ENCODE results near the gene SPI1. TPM values are rescaled to one million over a fixed set of nuclear protein-coding genes. Genes with fewer than 3 reads are reported as not detected.

SPI1 gene
- total RNA-seq, 2 experiments from 2014 or later = not detected

DNA sequence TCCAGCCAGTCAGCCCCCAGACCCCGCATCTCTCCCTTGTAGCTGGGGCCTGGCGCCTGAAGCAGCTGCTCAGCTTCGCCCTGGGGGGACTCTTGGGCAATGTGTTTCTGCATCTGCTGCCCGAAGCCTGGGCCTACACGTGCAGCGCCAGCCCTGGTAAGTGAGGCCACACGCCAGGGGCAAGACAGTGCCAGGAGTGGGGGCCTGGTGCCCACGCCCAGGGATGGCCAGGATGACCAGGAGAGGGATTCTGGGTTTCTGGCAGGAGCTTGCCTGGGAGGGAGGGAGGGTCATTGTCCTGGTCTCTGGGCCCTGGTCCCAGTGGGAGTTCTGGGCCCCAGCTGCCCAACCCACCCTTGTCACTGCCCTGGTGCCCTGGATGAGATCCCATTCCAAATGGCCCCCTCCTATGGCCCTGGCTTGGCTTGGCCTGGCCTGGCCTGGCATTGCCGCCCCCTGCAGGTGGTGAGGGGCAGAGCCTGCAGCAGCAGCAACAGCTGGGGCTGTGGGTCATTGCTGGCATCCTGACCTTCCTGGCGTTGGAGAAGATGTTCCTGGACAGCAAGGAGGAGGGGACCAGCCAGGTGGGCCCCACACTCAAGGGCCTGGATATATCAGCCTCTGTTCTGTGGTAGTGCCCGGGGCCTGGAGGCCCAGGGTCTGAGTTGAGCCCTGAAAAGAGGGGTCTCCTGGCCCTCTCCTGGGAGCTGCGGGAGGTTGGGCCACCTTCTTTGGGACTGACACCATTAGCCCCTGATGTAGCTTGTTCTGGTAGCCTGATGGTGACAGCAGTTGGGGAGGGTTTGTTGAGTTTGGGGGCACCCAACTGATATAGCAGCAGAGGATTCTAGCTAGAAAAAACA lies 33.8 kb upstream of the SPI1 start:
- H3K36me3 Mint-ChIP-seq (ENCODE audit: low read depth) = peaks cover 8% of the 10 kb centered on the region
- no peak overlapping the region for H3K27ac Mint-ChIP-seq
- no peaks in the 10 kb centered on the region for H3K9me3 Mint-ChIP-seq
- no peaks in the 10 kb centered on the region for H3K27me3 Mint-ChIP-seq (ENCODE audit: low read depth)
- no peak overlapping the region for H3K4me3 Mint-ChIP-seq
- intact Hi-C loops (cut with micrococcal nuclease) = no loop called here
- peak; percentile 65 for DNase-seq
- CTCF ChIA-PET = interaction anchor here (0.6 to 7.0 kb wide), 24 partner anchors 9 to 214 kb away, joined by 3 to 99 read pairs (median 4); partner anchors contain the start of genes ACP2, DDB2, PSMC3 and PTPMT1
- H3K4me1 Mint-ChIP-seq (ENCODE audit: low read depth) = peaks cover 21% of the 10 kb centered on the region

DNA sequence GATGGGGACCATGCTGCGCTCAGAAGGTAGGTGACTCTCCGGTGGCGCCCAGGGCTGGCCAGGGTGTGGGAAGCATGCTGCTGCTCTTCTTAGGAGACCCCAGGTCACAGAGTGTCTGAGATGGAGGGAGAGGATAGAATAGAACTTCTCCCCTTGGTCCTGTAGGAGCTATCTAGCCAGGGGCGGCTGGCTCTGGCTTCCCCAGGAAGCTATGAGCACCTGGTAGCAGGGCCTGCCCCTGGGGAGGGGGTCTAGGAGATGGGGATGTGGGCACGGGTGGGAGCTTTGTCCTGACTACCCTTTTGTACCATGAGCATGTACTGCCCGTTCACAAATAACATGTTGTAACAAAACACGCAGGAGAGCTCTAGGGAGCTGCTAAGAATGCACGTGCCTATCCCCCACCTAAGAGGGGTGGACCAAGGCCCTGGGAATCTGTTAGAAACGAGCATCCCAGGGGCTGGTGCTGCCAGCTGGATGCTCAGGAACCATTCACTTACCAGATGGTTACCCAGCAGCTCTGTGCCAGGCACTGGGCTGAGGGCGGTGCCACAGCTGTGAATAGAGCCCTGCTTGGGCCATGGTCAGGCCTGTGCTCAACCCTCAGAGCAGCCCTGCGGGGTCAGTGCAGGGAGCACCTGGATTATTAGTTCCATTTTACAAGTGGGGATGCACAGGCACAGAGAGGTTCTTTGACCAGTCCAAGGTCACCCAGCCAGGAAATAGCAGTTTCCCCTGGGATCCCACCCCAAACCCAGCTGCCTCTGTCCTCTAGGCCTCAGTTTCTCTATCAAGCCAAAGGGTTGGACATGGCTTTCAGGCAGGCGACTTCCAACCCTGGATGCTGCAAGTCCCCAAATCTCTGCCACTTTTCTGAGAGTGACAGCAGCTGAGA lies 32.3 kb upstream of the SPI1 start:
- intact Hi-C loops (cut with micrococcal nuclease) = no loop called here
- Mint-ChIP-seq H3K36me3 (ENCODE audit: low read depth) (peaks cover 4% of the 10 kb centered on the region), H3K4me1 (ENCODE audit: low read depth) (peaks cover 25% of the 10 kb centered on the region), H3K27me3 (ENCODE audit: low read depth) (no peaks in the 10 kb centered on the region), H3K27ac (no peak overlapping the region), H3K4me3 (no peak overlapping the region), H3K9me3 (no peaks in the 10 kb centered on the region)
- CTCF ChIA-PET = interaction anchor here (0.8 to 7.0 kb wide), 9 partner anchors 7 to 233 kb away, joined by 3 to 99 read pairs (median 5); partner anchors contain the start of gene PSMC3
- DNase-seq = no peak

- no peaks in the 10 kb centered on the region for H3K9me3 Mint-ChIP-seq
- H3K36me3 Mint-ChIP-seq (ENCODE audit: low read depth) = peaks cover 4% of the 10 kb centered on the region
- intact Hi-C loops (cut with micrococcal nuclease) = loop anchor here (2.0 to 5.0 kb wide), 3 partner anchors 45 to 472 kb away; partner anchors contain the start of genes CSTPP1 and NUP160
- peak overlapping the region; percentile 92 for H3K4me3 Mint-ChIP-seq
- DNase-seq = no peak
- CTCF ChIA-PET = interaction anchor here (0.5 to 7.0 kb wide), 7 partner anchors 15 to 232 kb away, joined by 3 to 99 read pairs (median 5); partner anchors contain the start of gene PSMC3
- no peaks in the 10 kb centered on the region for H3K27me3 Mint-ChIP-seq (ENCODE audit: low read depth)
- peaks cover 25% of the 10 kb centered on the region for H3K4me1 Mint-ChIP-seq (ENCODE audit: low read depth)
- peak overlapping the region; percentile 83 for H3K27ac Mint-ChIP-seq
Observed at GRCh38 chr11:47409440-47410369, 31.4 kb upstream of the SPI1 start.

DNA sequence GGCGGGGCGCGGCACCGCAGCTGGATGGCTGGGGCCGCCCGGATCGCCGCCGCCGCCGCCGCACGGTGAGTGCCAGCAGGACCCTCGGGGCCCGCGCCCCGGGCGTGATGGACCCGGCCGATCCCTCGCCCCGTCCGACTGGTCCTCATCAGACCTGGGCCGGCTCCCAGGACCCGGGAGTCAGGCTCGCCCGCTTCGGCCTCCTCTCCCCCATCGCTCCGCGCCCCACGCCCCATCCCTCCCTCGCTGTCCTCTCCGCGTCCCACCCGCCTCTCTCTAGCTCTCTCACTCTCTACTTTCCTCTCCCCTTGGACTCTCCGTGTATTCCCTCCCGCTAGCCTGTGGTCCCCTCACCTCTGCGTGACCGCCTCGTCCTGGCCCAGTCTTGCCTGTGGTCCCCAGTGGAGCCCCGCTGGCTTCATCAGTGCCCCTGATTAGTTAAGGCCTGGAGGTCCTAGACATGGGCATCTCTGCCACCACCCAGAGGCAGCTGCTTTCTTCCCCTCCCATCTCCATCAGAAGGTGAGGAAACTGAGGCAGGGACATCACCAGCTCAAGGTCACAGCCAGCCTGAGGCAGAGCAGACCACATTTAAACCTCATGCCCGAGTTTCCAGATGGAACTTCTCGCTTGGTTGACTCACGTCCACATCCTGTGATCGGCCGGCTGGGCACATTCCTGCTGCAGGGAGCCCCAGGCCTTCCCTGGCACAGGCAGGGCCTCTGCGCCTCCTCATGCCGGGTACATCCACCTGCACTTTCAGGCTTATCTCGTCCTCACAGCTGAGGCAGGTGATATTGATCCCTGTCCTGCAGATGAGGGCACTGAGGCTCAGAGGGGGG lies 30.5 kb upstream of the SPI1 start:
- Mint-ChIP-seq H3K27ac (peak overlapping the region; percentile 83), H3K27me3 (ENCODE audit: low read depth) (no peaks in the 10 kb centered on the region), H3K4me3 (peak overlapping the region; percentile 92), H3K4me1 (ENCODE audit: low read depth) (peaks cover 25% of the 10 kb centered on the region), H3K36me3 (ENCODE audit: low read depth) (no peaks in the 10 kb centered on the region), H3K9me3 (no peaks in the 10 kb centered on the region)
- CTCF ChIA-PET = interaction anchor here (0.5 to 7.0 kb wide), 5 partner anchors 10 to 134 kb away, joined by 3 to 99 read pairs (median 3); no protein-coding TSS in a partner anchor
- intact Hi-C loops (cut with micrococcal nuclease) = loop anchor here (1.0 to 5.0 kb wide), 12 partner anchors 15 to 472 kb away; partner anchors contain the start of genes ACP2, CSTPP1, FNBP4 and KBTBD4
- DNase-seq = no peak

DNA sequence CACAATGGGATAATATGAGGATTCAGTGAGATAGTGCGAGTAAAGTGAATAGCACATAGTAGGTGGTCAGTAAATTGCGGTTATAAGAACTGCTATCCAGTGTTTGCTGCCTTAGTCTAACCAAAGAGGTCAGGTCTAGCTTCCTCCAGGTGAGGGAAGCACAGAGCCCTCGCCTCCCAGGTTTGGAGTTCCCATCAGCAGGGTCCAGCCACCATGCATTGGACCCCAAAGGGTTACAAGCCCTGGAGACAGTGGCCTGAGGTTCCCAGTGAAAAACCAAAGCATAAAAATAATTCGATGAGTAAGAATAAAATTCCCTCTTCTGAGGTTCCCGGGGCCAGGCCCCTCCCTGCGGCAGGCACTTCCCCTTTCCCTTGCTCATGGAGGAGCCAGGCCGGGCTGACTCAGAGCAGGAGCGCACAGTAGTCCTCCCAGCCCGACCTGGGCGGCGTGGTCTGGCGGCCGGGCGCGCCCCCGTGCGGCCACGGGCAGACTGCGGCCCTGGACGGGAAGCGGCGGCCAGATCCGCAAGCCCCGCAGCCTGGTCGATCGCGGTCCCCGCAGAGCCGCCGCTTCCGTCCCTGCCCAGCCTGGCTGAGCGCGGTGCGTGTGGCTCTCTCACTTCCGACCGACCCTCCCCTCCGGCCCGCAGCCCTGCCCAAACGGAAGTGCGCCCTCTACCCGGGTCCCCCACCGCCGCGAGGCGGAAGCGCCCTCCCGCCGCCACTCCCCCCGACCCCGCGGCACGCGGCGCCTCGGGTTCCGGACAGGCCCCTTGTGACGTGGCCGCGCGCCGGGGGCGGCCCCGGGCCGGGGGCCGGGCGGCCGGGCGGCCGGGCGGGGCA lies 29.6 kb upstream of the SPI1 start, which contains the start of gene SLC39A13:
Gene SLC39A13 (plus strand): TSS at position 845 of the 845 bp plus-strand sequence. CDS start 1,505 bp downstream, outside the sequence.
- CTCF ChIA-PET = interaction anchor here (0.9 to 7.0 kb wide), 4 partner anchors 9 to 36 kb away, joined by 3 to 99 read pairs (median 4); no protein-coding TSS in a partner anchor
- Mint-ChIP-seq H3K4me1 (ENCODE audit: low read depth) (peaks cover 25% of the 10 kb centered on the region), H3K36me3 (ENCODE audit: low read depth) (no peaks in the 10 kb centered on the region), H3K27ac (peak within 1 kb of the TSS; percentile 92), H3K9me3 (no peaks in the 10 kb centered on the region), H3K4me3 (peak within 1 kb of the TSS; percentile 92), H3K27me3 (ENCODE audit: low read depth) (no peaks in the 10 kb centered on the region)
- DNase-seq = peak; percentile 91
- intact Hi-C loops (cut with micrococcal nuclease) = loop anchor here (1.0 to 5.0 kb wide), 12 partner anchors 14 to 471 kb away; partner anchors contain the start of genes ACP2, CSTPP1, FNBP4 and KBTBD4

- H3K4me1 Mint-ChIP-seq (ENCODE audit: low read depth) = peaks cover 25% of the 10 kb centered on the region
- peak overlapping the region; percentile 92 for H3K27ac Mint-ChIP-seq
- CTCF ChIA-PET = interaction anchor here (0.6 to 7.0 kb wide), 5 partner anchors 9 to 492 kb away, joined by 3 to 99 read pairs (median 4); no protein-coding TSS in a partner anchor
- DNase-seq = no peak
- H3K4me3 Mint-ChIP-seq = peak overlapping the region; percentile 91
- no peaks in the 10 kb centered on the region for H3K9me3 Mint-ChIP-seq
- H3K36me3 Mint-ChIP-seq (ENCODE audit: low read depth) = no peaks in the 10 kb centered on the region
- H3K27me3 Mint-ChIP-seq (ENCODE audit: low read depth) = no peaks in the 10 kb centered on the region
- intact Hi-C loops (cut with micrococcal nuclease) = loop anchor here (5.0 kb wide), 1 partner anchor 470 kb away; the partner anchor contains the start of gene CSTPP1
Observed at GRCh38 chr11:47406896-47407745, 28.8 kb upstream of the SPI1 start.

DNA sequence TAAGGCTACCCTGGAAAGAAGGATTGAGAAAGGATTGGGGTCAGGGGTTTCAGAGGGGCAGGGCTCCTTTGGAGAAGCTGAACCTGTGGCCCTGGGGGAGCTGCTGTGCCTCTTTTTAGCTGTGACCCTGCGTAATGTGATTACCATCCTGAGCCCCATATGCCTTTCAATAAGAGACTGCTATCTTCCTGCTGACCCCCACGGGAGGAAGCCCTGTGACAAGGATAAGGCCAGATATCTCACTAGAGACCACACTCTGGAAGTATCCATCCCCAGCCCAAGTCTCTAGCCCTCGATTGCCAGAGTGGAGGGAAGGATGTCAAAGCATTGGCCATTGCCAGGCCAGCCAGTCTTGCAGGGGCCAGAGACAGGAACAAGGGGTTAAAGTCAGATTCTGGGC lies 25.2 kb upstream of the SPI1 start:
- H3K27me3 Mint-ChIP-seq (ENCODE audit: low read depth) = no peaks in the 10 kb centered on the region
- CTCF ChIA-PET = interaction anchor here (0.6 to 3.0 kb wide), 3 partner anchors 8 to 30 kb away, joined by 4 to 19 read pairs (median 9); no protein-coding TSS in a partner anchor
- no peaks in the 10 kb centered on the region for H3K9me3 Mint-ChIP-seq
- H3K4me3 Mint-ChIP-seq = no peak overlapping the region
- no peaks in the 10 kb centered on the region for H3K36me3 Mint-ChIP-seq (ENCODE audit: low read depth)
- peaks cover 20% of the 10 kb centered on the region for H3K4me1 Mint-ChIP-seq (ENCODE audit: low read depth)
- intact Hi-C loops (cut with micrococcal nuclease) = no loop called here
- no peak overlapping the region for H3K27ac Mint-ChIP-seq
- no peak for DNase-seq

GRCh38 chr11:47403135-47403534 lies 24.8 kb upstream of the SPI1 start:
- Mint-ChIP-seq H3K4me3 (no peak overlapping the region), H3K36me3 (ENCODE audit: low read depth) (no peaks in the 10 kb centered on the region), H3K27ac (no peak overlapping the region), H3K27me3 (ENCODE audit: low read depth) (no peaks in the 10 kb centered on the region), H3K9me3 (no peaks in the 10 kb centered on the region), H3K4me1 (ENCODE audit: low read depth) (peaks cover 24% of the 10 kb centered on the region)
- CTCF ChIA-PET = interaction anchor here (1.4 to 3.0 kb wide), 2 partner anchors 9 to 29 kb away, joined by 9 to 19 read pairs; no protein-coding TSS in a partner anchor
- DNase-seq = no peak
- intact Hi-C loops (cut with micrococcal nuclease) = no loop called here

DNA sequence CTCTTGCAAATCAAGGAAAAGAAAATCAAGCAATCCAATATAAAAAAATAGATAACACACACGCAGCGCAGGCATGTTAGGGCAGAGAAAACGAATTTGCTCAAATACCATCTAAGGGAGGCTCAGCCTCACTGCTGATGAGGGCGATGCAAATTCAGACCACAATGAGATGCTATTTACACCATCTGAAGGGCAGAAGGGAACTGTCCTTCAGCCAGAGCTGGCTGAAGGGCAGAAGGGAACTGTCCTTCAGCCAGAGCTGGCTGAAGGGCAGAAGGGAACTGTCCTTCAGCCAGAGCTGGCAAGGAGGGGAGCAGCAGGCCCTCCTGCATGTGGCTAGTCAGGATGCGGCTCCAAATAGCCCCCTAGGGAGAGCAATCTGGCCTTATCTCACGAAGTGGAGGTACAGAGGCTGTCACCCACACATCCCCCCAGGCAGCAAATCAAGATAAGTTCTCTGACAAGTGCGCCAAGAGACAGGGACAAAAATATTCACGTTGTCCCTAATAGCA lies 22.5 kb upstream of the SPI1 start:
- DNase-seq = no peak
- CTCF ChIA-PET = interaction anchor here (0.7 to 1.2 kb wide), 3 partner anchors 12 to 531 kb away, joined by 3 read pairs; no protein-coding TSS in a partner anchor
- peaks cover 16% of the 10 kb centered on the region for H3K4me1 Mint-ChIP-seq (ENCODE audit: low read depth)
- H3K9me3 Mint-ChIP-seq = no peaks in the 10 kb centered on the region
- no peaks in the 10 kb centered on the region for H3K36me3 Mint-ChIP-seq (ENCODE audit: low read depth)
- intact Hi-C loops (cut with micrococcal nuclease) = no loop called here
- peak overlapping the region; percentile 79 for H3K27ac Mint-ChIP-seq
- peak overlapping the region; percentile 74 for H3K4me3 Mint-ChIP-seq
- no peaks in the 10 kb centered on the region for H3K27me3 Mint-ChIP-seq (ENCODE audit: low read depth)
